CD4-positive, CD25-positive, alpha-beta regulatory T cell (primary cell): ENCODE data around the gene TFF2. TPM values are rescaled to one million over a fixed set of nuclear protein-coding genes. Genes with fewer than 3 reads are reported as not detected.

Source experiments
- ATAC-seq, 2 donors: fragments of 150-1000 bp; cut with Tn5 transposase; one replicate each; pipeline ENCODE4 v1.10.0; 2021; ENCODE audit warnings: low read depth in 2 of 2, moderate number of reproducible peaks in 2 of 2, moderate library complexity in 1 of 2
- DNase-seq, 3 donors: peaks; one replicate each; pipeline versions ENCODE4 v3.0.0 to v3.0.0-alpha.2; 2012 to 2022; ENCODE audit warnings: mixed read lengths in 1 of 3
- H3K27ac ChIP-seq: one replicate; pipeline ENCODE4 v1.7.0; 2013; ENCODE audit warnings: mild to moderate bottlenecking, low read length; ENCODE audit not compliant: insufficient read depth, poor library complexity, severe bottlenecking
- H3K27me3 ChIP-seq: one replicate; pipeline ENCODE4 v1.7.0; 2013; ENCODE audit warnings: low read length; ENCODE audit not compliant: control insufficient read depth, insufficient read depth
- H3K36me3 ChIP-seq: one replicate; pipeline ENCODE4 v1.7.0; 2013; ENCODE audit warnings: mild to moderate bottlenecking, low read length, moderate library complexity; ENCODE audit not compliant: control insufficient read depth, insufficient read depth
- H3K4me1 ChIP-seq: 2 replicates; pipeline ENCODE4 v1.7.0; 2013; ENCODE audit warnings: mild to moderate bottlenecking, low read length; ENCODE audit not compliant: insufficient read depth, control insufficient read depth, poor library complexity, severe bottlenecking
- H3K4me3 ChIP-seq: one replicate; pipeline ENCODE4 v1.7.0; 2013; ENCODE audit warnings: low read depth, mild to moderate bottlenecking, low read length, moderate library complexity
- H3K9me3 ChIP-seq, 2 experiments: 1 replicate in 1 of 2; 2 replicates in 1 of 2; pipeline ENCODE4 v1.7.0; 2013; ENCODE audit warnings: low read length in 2 of 2, mild to moderate bottlenecking in 1 of 2, moderate library complexity in 1 of 2; ENCODE audit not compliant: control insufficient read depth in 2 of 2
- H3K27ac Mint-ChIP-seq, 3 donors: one replicate each; pipeline ENCODE4 v1.8.0; 2020 to 2022; ENCODE audit warnings: mild to moderate bottlenecking in 3 of 3, mixed read lengths in 3 of 3, moderate library complexity in 2 of 3
- H3K27me3 Mint-ChIP-seq: one replicate; pipeline ENCODE4 v1.8.0; 2022; ENCODE audit warnings: mild to moderate bottlenecking, mixed read lengths
- H3K36me3 Mint-ChIP-seq: one replicate; pipeline ENCODE4 v1.8.0; 2020; ENCODE audit warnings: mixed read lengths
- H3K4me1 Mint-ChIP-seq, 4 donors: one replicate each; pipeline ENCODE4 v1.8.0; 2020 to 2022; ENCODE audit warnings: mixed read lengths in 4 of 4, mild to moderate bottlenecking in 1 of 4
- H3K4me3 Mint-ChIP-seq, 4 donors: one replicate each; pipeline ENCODE4 v1.8.0; 2020 to 2022; ENCODE audit warnings: mild to moderate bottlenecking in 4 of 4, mixed read lengths in 4 of 4, moderate library complexity in 3 of 4
- H3K9me3 Mint-ChIP-seq, 7 donors: one replicate each; pipeline ENCODE4 v1.8.0; 2020 to 2022; ENCODE audit warnings: mixed read lengths in 7 of 7, mild to moderate bottlenecking in 3 of 7, moderate library complexity in 2 of 7
- polyA plus RNA-seq, 4 donors: library from polyadenylated mRNA; unstranded; fragments of 300-500 nt; fragmentation: Illumina TruSeq; gene quantifications; one replicate each; pipeline ENCODE4 v1.2.3, GENCODE V29; 2021
- total RNA-seq: library from RNA; stranded (reverse); gene quantifications from one replicate; pipeline ENCODE4 v1.2.3, GENCODE V29; 2022

TFF2 gene
- total RNA-seq, result not detected
- polyA plus RNA-seq, result not detected

- no peaks in the 10 kb centered on the region for H3K4me1 Mint-ChIP-seq
- H3K27me3 Mint-ChIP-seq, result peaks cover 8% of the 10 kb centered on the region
- no peak within 1 kb of the TSS for H3K27ac ChIP-seq
- no peak for DNase-seq
- H3K27ac Mint-ChIP-seq, result no peak within 1 kb of the TSS
- H3K36me3 ChIP-seq, result no peaks in the 10 kb centered on the region
- ATAC-seq, result no peak
- H3K4me3 ChIP-seq, result no peak within 1 kb of the TSS
- H3K36me3 Mint-ChIP-seq, result peaks cover 5% of the 10 kb centered on the region
- peaks cover 9 to 17% of the 10 kb centered on the region in 2 experiments for H3K9me3 ChIP-seq
- no peak within 1 kb of the TSS for H3K4me3 Mint-ChIP-seq
- H3K27me3 ChIP-seq, result no peaks in the 10 kb centered on the region
- peaks cover 0 to 14% (median 2%) of the 10 kb centered on the region in 7 donors for H3K9me3 Mint-ChIP-seq
- H3K4me1 ChIP-seq, result no peaks in the 10 kb centered on the region
Observed at GRCh38 chr21:42350927-42351426, at the start of gene TFF2. TSS of gene TFF2 (minus strand) at chr21:42350994. CDS start at chr21:42350957, 37 bp downstream.

- Mint-ChIP-seq H3K27me3 (peaks cover 6% of the 10 kb centered on the region), H3K36me3 (peaks cover 2% of the 10 kb centered on the region), H3K27ac (peak overlapping the region; percentile 60 to 80 (median 67)), H3K4me1 (peaks cover 38 to 69% (median 50%) of the 10 kb centered on the region in 4 donors), H3K4me3 (peak overlapping the region; percentile 50 to 64 (median 62)), H3K9me3 (peaks cover 0 to 7% (median under 1%) of the 10 kb centered on the region in 7 donors)
- H3K4me1 ChIP-seq, result peaks cover 75% of the 10 kb centered on the region
- H3K36me3 ChIP-seq, result no peaks in the 10 kb centered on the region
- H3K27ac ChIP-seq, result peak overlapping the region; percentile 91
- ATAC-seq, result peak in 1 of 2 donors; percentile 20
- no peaks in the 10 kb centered on the region for H3K27me3 ChIP-seq
- H3K4me3 ChIP-seq, result peak overlapping the region; percentile 33
- peak in 1 of 3 donors; percentile 31 for DNase-seq
- H3K9me3 ChIP-seq, result no peaks in the 10 kb centered on the region
Observed at GRCh38 chr21:42400525-42400924, 49.7 kb upstream of the TFF2 start.

- peak overlapping the region in 3 of 4 donors; percentile 1 to 46 (median 15) for H3K4me3 Mint-ChIP-seq
- no peak for DNase-seq
- Histone ChIP-seq H3K27me3 (no peaks in the 10 kb centered on the region), H3K9me3 (no peaks in the 10 kb centered on the region), H3K36me3 (no peaks in the 10 kb centered on the region), H3K4me3 (no peak overlapping the region), H3K4me1 (peaks cover 56% of the 10 kb centered on the region), H3K27ac (no peak overlapping the region)
- ATAC-seq, result no peak
- no peaks in the 10 kb centered on the region for H3K27me3 Mint-ChIP-seq
- H3K4me1 Mint-ChIP-seq, result peaks cover 36 to 64% (median 45%) of the 10 kb centered on the region in 4 donors
- H3K9me3 Mint-ChIP-seq, result peaks cover 0 to 7% (median 0%) of the 10 kb centered on the region in 7 donors
- no peaks in the 10 kb centered on the region for H3K36me3 Mint-ChIP-seq
- peak overlapping the region; percentile 42 to 89 (median 80) for H3K27ac Mint-ChIP-seq
Observed at GRCh38 chr21:42398436-42399028, 47.7 kb upstream of the TFF2 start.

- Histone ChIP-seq H3K4me1 (peaks cover 52% of the 10 kb centered on the region), H3K27me3 (no peaks in the 10 kb centered on the region), H3K9me3 (no peaks in the 10 kb centered on the region), H3K27ac (no peak overlapping the region), H3K36me3 (no peaks in the 10 kb centered on the region), H3K4me3 (no peak overlapping the region)
- ATAC-seq (no peak), DNase-seq (no peak)
- peak overlapping the region; percentile 80 to 92 (median 89) for H3K27ac Mint-ChIP-seq
- H3K4me3 Mint-ChIP-seq, result peak overlapping the region; percentile 1 to 72 (median 26)
- H3K36me3 Mint-ChIP-seq, result no peaks in the 10 kb centered on the region
- H3K4me1 Mint-ChIP-seq, result peaks cover 38 to 64% (median 47%) of the 10 kb centered on the region in 4 donors
- peaks cover 0 to 7% (median 0%) of the 10 kb centered on the region in 7 donors for H3K9me3 Mint-ChIP-seq
- no peaks in the 10 kb centered on the region for H3K27me3 Mint-ChIP-seq
Observed at GRCh38 chr21:42397746-42398394, 47.1 kb upstream of the TFF2 start.

- H3K4me3 Mint-ChIP-seq, result peak overlapping the region in 1 of 4 donors; percentile 72
- H3K4me1 Mint-ChIP-seq, result peaks cover 34 to 65% (median 47%) of the 10 kb centered on the region in 4 donors
Observed at GRCh38 chr21:42396799-42397745, 46.3 kb upstream of the TFF2 start.

GRCh38 chr21:42395905-42396651 is 45.3 kb upstream of the TFF2 start, which contains the start of gene TMPRSS3:
TSS of gene TMPRSS3 (minus strand) at chr21:42396052. CDS start at chr21:42395417, 635 bp downstream.
- Mint-ChIP-seq H3K27me3 (no peaks in the 10 kb centered on the region), H3K4me1 (peaks cover 27 to 61% (median 40%) of the 10 kb centered on the region in 4 donors), H3K27ac (peak within 1 kb of the TSS in 2 of 3 donors; percentile 66 to 73), H3K9me3 (no peaks in the 10 kb centered on the region), H3K36me3 (no peaks in the 10 kb centered on the region), H3K4me3 (no peak within 1 kb of the TSS)
- Histone ChIP-seq H3K4me3 (no peak within 1 kb of the TSS), H3K4me1 (peaks cover 41% of the 10 kb centered on the region), H3K27me3 (no peaks in the 10 kb centered on the region), H3K36me3 (no peaks in the 10 kb centered on the region), H3K9me3 (no peaks in the 10 kb centered on the region), H3K27ac (no peak within 1 kb of the TSS)
- ATAC-seq, result no peak
- no peak for DNase-seq

More at GRCh38 chr21:42396799-42397745, 46.3 kb upstream of the TFF2 start:
- Histone ChIP-seq H3K36me3 (no peaks in the 10 kb centered on the region), H3K4me3 (no peak overlapping the region), H3K9me3 (no peaks in the 10 kb centered on the region), H3K27ac (no peak overlapping the region), H3K4me1 (peaks cover 50% of the 10 kb centered on the region), H3K27me3 (no peaks in the 10 kb centered on the region)
- Mint-ChIP-seq H3K27ac (peak overlapping the region; percentile 80 to 92 (median 89)), H3K9me3 (peaks cover 0 to 7% (median 0%) of the 10 kb centered on the region in 7 donors), H3K36me3 (no peaks in the 10 kb centered on the region), H3K27me3 (no peaks in the 10 kb centered on the region)
- ATAC-seq (no peak), DNase-seq (no peak)
